GM23338 (cell line): ENCODE measurements around the gene AGFG2. TPM values are rescaled to one million over a fixed set of nuclear protein-coding genes. Genes with fewer than 3 reads are reported as not detected.

ENCODE experiments used
- EZH2 ChIP-seq: fragments of 200-600 bp; sonication (generic); IDR thresholded peaks from one replicate; pipeline ENCODE4 v1.8.0; 2017; ENCODE audit warnings: antibody characterized with exemption, mild to moderate bottlenecking, low read depth; ENCODE audit not compliant: unreplicated experiment
- EZH2phosphoT487 ChIP-seq: fragments of 200-600 bp; sonication (generic); IDR thresholded peaks from one replicate; pipeline ENCODE4 v1.8.1; 2018; ENCODE audit warnings: antibody characterized with exemption; ENCODE audit not compliant: unreplicated experiment
- NANOG ChIP-seq: IDR thresholded peaks from 2 replicates; pipeline ENCODE4 v1.6.1; 2016; ENCODE audit warnings: antibody characterized with exemption, borderline replicate concordance
- POLR2AphosphoS5 ChIP-seq: IDR thresholded peaks from 2 replicates; pipeline ENCODE4 v1.6.1; 2016; ENCODE audit warnings: antibody characterized with exemption, low read depth
- STAT1 ChIP-seq: IDR thresholded peaks from one replicate; pipeline ENCODE4 v1.6.1; 2016; ENCODE audit warnings: antibody characterized with exemption; ENCODE audit not compliant: unreplicated experiment
- ZNF331 ChIP-seq: fragments of 250-450 bp; sonication (Bioruptor Pico); IDR thresholded peaks from 2 replicates; pipeline ENCODE4 v1.5.0; 2020; ENCODE audit warnings: low read depth, mild to moderate bottlenecking, moderate library complexity
- polyA plus RNA-seq: library from polyadenylated mRNA; unstranded; fragments of >200 nt; fragmentation: Nextera tagmentation; extraction: Ambion mirVana; gene quantifications from 2 replicates; pipeline ENCODE4 v1.2.1, GENCODE V29; 2016
- total RNA-seq: library from RNA; depleted of rRNA; stranded (reverse); fragments of >200 nt; shearing (Covaris generic); gene quantifications from 2 replicates; pipeline ENCODE4 v1.2.3, GENCODE V29; 2014
- TF ChIP-seq, protein P1 (sequence below): fragments of 250-450 bp; sonication (Bioruptor Pico); IDR thresholded peaks from 2 replicates; pipeline ENCODE4 v1.5.0; 2020; ENCODE audit warnings: mild to moderate bottlenecking, moderate library complexity
- TF ChIP-seq, protein P2 (sequence below): IDR thresholded peaks from 2 replicates; pipeline ENCODE4 v1.6.1; 2016; ENCODE audit warnings: antibody characterized with exemption

The AGFG2 gene
- total and polyA plus RNA-seq, 2 experiments from 2014 or later, result 2.3 to 8.9 TPM

- TF ChIP-seq, protein P1, sequence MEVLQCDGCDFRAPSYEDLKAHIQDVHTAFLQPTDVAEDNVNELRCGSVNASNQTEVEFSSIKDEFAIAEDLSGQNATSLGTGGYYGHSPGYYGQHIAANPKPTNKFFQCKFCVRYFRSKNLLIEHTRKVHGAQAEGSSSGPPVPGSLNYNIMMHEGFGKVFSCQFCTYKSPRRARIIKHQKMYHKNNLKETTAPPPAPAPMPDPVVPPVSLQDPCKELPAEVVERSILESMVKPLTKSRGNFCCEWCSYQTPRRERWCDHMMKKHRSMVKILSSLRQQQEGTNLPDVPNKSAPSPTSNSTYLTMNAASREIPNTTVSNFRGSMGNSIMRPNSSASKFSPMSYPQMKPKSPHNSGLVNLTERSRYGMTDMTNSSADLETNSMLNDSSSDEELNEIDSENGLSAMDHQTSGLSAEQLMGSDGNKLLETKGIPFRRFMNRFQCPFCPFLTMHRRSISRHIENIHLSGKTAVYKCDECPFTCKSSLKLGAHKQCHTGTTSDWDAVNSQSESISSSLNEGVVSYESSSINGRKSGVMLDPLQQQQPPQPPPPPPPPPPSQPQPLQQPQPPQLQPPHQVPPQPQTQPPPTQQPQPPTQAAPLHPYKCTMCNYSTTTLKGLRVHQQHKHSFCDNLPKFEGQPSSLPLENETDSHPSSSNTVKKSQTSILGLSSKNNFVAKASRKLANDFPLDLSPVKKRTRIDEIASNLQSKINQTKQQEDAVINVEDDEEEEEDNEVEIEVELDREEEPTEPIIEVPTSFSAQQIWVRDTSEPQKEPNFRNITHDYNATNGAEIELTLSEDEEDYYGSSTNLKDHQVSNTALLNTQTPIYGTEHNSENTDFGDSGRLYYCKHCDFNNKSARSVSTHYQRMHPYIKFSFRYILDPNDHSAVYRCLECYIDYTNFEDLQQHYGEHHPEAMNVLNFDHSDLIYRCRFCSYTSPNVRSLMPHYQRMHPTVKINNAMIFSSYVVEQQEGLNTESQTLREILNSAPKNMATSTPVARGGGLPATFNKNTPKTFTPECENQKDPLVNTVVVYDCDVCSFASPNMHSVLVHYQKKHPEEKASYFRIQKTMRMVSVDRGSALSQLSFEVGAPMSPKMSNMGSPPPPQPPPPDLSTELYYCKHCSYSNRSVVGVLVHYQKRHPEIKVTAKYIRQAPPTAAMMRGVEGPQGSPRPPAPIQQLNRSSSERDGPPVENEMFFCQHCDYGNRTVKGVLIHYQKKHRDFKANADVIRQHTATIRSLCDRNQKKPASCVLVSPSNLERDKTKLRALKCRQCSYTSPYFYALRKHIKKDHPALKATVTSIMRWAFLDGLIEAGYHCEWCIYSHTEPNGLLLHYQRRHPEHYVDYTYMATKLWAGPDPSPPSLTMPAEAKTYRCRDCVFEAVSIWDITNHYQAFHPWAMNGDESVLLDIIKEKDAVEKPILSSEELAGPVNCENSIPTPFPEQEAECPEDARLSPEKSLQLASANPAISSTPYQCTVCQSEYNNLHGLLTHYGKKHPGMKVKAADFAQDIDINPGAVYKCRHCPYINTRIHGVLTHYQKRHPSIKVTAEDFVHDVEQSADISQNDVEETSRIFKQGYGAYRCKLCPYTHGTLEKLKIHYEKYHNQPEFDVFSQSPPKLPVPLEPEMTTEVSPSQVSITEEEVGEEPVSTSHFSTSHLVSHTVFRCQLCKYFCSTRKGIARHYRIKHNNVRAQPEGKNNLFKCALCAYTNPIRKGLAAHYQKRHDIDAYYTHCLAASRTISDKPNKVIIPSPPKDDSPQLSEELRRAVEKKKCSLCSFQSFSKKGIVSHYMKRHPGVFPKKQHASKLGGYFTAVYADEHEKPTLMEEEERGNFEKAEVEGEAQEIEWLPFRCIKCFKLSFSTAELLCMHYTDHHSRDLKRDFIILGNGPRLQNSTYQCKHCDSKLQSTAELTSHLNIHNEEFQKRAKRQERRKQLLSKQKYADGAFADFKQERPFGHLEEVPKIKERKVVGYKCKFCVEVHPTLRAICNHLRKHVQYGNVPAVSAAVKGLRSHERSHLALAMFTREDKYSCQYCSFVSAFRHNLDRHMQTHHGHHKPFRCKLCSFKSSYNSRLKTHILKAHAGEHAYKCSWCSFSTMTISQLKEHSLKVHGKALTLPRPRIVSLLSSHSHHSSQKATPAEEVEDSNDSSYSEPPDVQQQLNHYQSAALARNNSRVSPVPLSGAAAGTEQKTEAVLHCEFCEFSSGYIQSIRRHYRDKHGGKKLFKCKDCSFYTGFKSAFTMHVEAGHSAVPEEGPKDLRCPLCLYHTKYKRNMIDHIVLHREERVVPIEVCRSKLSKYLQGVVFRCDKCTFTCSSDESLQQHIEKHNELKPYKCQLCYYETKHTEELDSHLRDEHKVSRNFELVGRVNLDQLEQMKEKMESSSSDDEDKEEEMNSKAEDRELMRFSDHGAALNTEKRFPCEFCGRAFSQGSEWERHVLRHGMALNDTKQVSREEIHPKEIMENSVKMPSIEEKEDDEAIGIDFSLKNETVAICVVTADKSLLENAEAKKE (CRISPR knock-in tag), result no peak
- no peak for TF ChIP-seq POLR2AphosphoS5
- TF ChIP-seq ZNF331 (CRISPR knock-in tag), result no peak
- no peak for TF ChIP-seq NANOG
- TF ChIP-seq EZH2, result no peak
- TF ChIP-seq, protein P2, sequence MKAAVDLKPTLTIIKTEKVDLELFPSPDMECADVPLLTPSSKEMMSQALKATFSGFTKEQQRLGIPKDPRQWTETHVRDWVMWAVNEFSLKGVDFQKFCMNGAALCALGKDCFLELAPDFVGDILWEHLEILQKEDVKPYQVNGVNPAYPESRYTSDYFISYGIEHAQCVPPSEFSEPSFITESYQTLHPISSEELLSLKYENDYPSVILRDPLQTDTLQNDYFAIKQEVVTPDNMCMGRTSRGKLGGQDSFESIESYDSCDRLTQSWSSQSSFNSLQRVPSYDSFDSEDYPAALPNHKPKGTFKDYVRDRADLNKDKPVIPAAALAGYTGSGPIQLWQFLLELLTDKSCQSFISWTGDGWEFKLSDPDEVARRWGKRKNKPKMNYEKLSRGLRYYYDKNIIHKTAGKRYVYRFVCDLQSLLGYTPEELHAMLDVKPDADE, result no peak
- no peak for TF ChIP-seq EZH2phosphoT487
- TF ChIP-seq STAT1, result no peak
Observed at GRCh38 chr7:100572949-100573675, 34.1 kb downstream of the AGFG2 start (continued).
